ENCODE data around the gene DYNC1LI1. TPM values are rescaled to one million over a fixed set of nuclear protein-coding genes. Genes with fewer than 3 reads are reported as not detected.
"Not testable (repeated sequence)": the region's sequence is repeated elsewhere in the genome, so short reads cannot be mapped to it uniquely, and the experiment has no call there.

DYNC1LI1 gene
- total RNA-seq, 2 experiments from 2014 or later, result 29.5 to 30.6 TPM

DNA sequence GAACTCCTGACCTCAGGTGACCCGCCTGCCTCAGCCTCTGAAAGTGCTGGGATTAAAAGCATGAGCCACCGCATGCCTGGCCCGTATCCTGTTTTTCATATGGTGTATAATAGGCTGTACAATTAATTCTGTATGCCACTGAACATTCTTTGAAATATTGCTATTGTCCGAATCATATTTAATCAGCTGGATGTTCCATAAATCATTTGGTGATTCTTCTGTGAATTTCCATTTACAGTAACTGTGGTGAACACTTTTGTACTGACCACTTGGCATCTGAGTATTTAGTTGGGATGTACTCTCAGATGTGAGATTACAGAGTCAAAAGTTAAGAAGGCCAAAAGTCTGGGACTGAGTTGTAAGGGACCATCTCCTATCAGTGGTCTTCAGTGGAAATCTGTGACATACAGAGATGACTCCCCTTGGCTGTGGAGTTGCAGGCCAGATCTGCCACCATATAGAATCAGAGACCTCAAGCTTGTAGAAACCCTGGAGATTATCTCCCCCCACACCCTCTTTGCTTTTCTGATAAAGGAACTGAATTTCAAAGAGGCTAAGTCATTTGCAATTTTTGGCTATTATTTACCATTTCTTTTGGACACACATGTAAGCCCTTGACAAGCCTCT lies 25.7 kb upstream of the DYNC1LI1 start:
- H3K27me3 Mint-ChIP-seq, result peaks cover 22% of the 10 kb centered on the region
- no peaks in the 10 kb centered on the region for H3K36me3 Mint-ChIP-seq
- no peaks in the 10 kb centered on the region for H3K9me3 Mint-ChIP-seq
- peaks cover 2% of the 10 kb centered on the region for H3K4me1 Mint-ChIP-seq
- POLR2A ChIA-PET, result no interaction called here
- no peak overlapping the region for H3K27ac Mint-ChIP-seq
- ATAC-seq (ENCODE audit: low read depth) (no peak), DNase-seq (no peak)
- no peak overlapping the region for H3K4me3 Mint-ChIP-seq

DNA sequence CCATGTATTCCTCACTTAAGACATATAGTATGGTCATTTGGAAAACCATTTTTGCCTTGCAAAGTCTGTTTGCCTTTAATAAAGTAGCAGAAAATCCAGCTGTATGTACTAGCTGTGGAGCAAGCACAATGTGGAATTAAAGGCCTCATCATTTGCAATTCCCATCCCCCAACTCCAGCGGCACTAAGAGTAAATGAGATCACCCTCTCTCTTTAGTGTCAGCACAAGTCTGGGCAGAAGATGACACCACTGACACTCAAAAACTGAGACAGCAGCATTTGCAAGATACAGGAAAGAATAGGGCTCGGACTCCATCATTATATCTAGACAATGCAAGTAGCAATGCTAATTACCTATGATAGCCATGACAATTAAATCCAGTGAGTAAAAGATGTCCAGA lies 24.7 kb upstream of the DYNC1LI1 start:
- no peak overlapping the region for H3K27ac Mint-ChIP-seq
- POLR2A ChIA-PET, result no interaction called here
- ATAC-seq (ENCODE audit: low read depth) (no peak), DNase-seq (no peak)
- peaks cover 2% of the 10 kb centered on the region for H3K4me1 Mint-ChIP-seq
- H3K36me3 Mint-ChIP-seq, result no peaks in the 10 kb centered on the region
- no peak overlapping the region for H3K4me3 Mint-ChIP-seq
- H3K27me3 Mint-ChIP-seq, result peaks cover 21% of the 10 kb centered on the region
- H3K9me3 Mint-ChIP-seq, result no peaks in the 10 kb centered on the region

DNA sequence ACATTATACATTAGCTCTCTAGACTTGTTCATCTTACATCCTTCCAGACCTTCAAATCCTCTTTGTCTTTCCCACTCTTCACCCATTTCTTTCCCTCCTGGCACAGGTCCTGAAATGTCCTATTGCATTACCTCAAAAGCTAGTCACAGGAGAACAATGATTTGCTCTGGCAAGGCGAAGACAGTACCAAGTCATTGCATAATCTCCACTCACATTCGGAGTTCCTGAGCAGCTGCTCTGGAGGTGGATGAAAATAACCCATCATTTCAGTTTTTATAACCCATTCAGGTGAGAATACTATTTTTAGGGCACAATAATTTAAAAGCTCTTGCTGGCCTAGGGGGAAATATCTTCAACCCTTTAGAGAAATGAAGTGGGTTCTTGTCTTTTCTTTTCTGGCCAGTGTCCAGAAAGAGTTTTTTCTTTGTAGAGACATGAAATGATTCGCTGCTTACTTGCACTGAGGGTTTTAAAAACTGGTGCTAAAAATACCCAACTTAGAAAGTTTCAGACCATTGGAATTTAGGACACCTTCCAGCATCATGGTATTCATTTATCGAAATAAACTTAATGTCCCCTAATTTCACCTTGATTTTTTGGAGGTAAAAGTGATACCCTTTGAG lies 23.4 kb upstream of the DYNC1LI1 start:
- Mint-ChIP-seq H3K4me1 (peaks cover 2% of the 10 kb centered on the region), H3K27me3 (peaks cover 23% of the 10 kb centered on the region), H3K36me3 (no peaks in the 10 kb centered on the region), H3K9me3 (no peaks in the 10 kb centered on the region), H3K27ac (no peak overlapping the region), H3K4me3 (no peak overlapping the region)
- POLR2A ChIA-PET, result no interaction called here
- ATAC-seq (ENCODE audit: low read depth) (no peak), DNase-seq (no peak)

DNA sequence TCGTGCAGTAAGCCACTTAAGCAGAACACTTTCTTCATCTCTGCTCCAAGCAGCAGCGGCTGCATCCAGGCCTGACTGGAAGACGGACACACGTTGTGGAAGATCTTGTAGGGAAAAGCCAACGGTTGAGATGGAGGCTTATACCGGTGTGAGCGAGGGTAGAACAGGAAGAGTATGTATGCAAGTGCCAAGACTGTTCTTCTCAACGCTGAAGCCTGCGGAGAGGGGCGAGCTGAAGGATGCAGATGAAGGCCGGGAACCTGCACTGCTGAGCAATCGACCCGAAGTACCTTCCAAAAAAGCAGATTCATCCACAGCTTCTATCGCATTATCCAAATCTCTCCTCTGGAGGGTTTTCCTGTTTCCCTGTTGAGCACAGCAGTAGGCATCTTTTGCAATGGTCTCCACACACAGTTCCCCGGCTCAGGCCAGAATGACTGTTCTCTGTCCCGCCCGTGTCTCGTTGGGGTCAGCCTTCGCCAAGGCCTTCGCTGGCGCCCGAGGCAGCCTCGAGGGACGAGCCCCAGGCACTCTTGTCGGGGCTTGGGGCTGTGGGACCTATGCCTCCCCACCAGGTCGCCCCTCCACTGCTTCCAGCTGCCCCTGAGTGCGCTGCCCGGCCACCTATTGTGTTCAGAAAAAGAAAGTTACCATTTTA lies 22.2 kb upstream of the DYNC1LI1 start:
- Mint-ChIP-seq H3K27ac (no peak overlapping the region), H3K9me3 (no peaks in the 10 kb centered on the region), H3K4me1 (peaks cover 2% of the 10 kb centered on the region), H3K36me3 (no peaks in the 10 kb centered on the region), H3K4me3 (no peak overlapping the region), H3K27me3 (peaks cover 26% of the 10 kb centered on the region)
- DNase-seq (no peak), ATAC-seq (ENCODE audit: low read depth) (no peak)
- POLR2A ChIA-PET, result no interaction called here

DNA sequence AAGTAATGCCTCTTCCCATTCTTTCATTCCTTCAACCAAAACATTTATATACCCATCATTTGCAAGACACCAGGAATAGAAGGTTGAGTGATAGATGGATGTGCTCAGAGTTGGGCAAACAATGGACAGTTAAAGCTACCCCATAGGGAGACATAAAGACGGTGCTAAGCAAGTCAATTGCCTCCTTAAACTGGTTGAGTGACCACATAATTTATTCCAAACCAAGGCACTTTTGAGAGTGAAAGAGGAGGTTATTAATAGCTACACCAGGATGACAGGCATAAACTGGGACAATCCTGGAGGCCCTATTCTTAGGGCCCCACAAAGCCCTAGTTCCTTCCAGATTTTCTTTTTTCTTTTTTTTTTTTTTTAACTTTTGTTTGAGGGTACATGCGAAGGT lies 21.4 kb upstream of the DYNC1LI1 start:
- Mint-ChIP-seq H3K4me1 (peaks cover 2% of the 10 kb centered on the region), H3K9me3 (no peaks in the 10 kb centered on the region), H3K27ac (no peak overlapping the region), H3K36me3 (no peaks in the 10 kb centered on the region), H3K27me3 (peaks cover 26% of the 10 kb centered on the region), H3K4me3 (no peak overlapping the region)
- DNase-seq, result no peak
- no peak for ATAC-seq (ENCODE audit: low read depth)
- POLR2A ChIA-PET, result no interaction called here

DNA sequence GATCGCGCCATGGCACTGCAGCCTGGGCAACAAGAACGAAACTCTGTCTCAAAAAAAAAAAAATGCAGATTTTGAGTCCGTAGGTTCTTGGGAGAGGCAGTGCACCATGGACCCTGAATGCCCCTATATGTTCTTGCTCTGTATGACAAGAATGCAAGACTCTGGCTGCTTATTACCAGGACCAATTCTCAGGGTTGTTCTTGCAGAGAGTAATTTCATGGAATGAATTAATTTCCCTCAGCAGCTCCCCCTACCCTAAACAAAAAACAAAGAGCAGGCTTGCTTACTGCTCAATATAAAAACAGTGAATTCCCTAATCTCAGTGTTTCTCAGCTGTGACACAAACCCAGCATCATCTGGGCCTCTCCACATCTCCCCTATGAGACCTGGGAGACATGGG lies 20.5 kb upstream of the DYNC1LI1 start:
- no peak overlapping the region for H3K4me3 Mint-ChIP-seq
- ATAC-seq (ENCODE audit: low read depth) (no peak), DNase-seq (no peak)
- H3K4me1 Mint-ChIP-seq, result peaks cover 2% of the 10 kb centered on the region
- no peaks in the 10 kb centered on the region for H3K36me3 Mint-ChIP-seq
- H3K9me3 Mint-ChIP-seq, result no peaks in the 10 kb centered on the region
- peaks cover 26% of the 10 kb centered on the region for H3K27me3 Mint-ChIP-seq
- POLR2A ChIA-PET, result no interaction called here
- H3K27ac Mint-ChIP-seq, result no peak overlapping the region

DNA sequence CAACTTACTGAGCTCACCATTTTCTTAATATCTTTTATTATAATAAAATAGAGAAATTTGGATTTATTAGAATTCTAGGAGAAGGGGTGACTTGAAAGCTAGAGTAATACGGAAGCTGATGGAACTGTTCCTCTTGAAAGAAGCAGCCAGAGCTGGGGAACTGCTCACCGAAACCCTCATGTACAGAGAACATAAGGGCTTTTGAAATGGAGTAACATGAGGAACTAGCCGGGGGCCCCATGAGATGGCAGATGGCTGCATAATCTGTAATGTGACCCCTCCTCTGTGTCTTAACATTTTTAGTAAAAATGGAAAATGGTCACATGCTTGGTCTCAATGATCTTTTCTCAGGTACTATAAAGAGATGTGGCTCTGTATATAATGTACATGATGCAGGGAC lies 15.7 kb upstream of the DYNC1LI1 start:
- DNase-seq, result no peak
- no peaks in the 10 kb centered on the region for H3K36me3 Mint-ChIP-seq
- H3K4me3 Mint-ChIP-seq, result no peak overlapping the region
- H3K4me1 Mint-ChIP-seq, result no peaks in the 10 kb centered on the region
- peaks cover 24% of the 10 kb centered on the region for H3K27me3 Mint-ChIP-seq
- no peaks in the 10 kb centered on the region for H3K9me3 Mint-ChIP-seq
- POLR2A ChIA-PET, result no interaction called here
- no peak for ATAC-seq (ENCODE audit: low read depth)
- no peak overlapping the region for H3K27ac Mint-ChIP-seq

DNA sequence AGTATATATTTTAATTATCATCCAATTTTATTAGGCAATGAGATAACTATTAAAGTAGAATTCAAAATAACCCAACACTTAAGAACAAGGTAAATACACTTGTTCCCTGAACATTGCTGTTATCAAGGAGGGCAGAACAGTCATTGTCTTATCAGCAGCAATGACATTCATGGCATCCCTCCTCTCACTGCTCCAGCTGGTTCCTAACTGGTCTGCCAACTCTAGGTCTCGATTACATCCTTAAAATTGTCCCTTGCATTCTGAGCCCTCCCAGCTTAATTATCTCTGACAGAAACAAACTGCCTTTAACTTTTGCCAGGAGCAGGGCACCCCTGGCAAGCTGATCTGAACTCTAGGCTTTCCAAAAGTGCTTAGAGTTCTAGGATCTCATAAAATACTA lies 14.0 kb upstream of the DYNC1LI1 start:
- ATAC-seq (ENCODE audit: low read depth), result no peak
- no peaks in the 10 kb centered on the region for H3K4me1 Mint-ChIP-seq
- H3K27me3 Mint-ChIP-seq, result peaks cover 17% of the 10 kb centered on the region
- no peaks in the 10 kb centered on the region for H3K9me3 Mint-ChIP-seq
- H3K36me3 Mint-ChIP-seq, result no peaks in the 10 kb centered on the region
- POLR2A ChIA-PET, result no interaction called here
- no peak overlapping the region for H3K4me3 Mint-ChIP-seq
- DNase-seq, result no peak
- H3K27ac Mint-ChIP-seq, result no peak overlapping the region

DNA sequence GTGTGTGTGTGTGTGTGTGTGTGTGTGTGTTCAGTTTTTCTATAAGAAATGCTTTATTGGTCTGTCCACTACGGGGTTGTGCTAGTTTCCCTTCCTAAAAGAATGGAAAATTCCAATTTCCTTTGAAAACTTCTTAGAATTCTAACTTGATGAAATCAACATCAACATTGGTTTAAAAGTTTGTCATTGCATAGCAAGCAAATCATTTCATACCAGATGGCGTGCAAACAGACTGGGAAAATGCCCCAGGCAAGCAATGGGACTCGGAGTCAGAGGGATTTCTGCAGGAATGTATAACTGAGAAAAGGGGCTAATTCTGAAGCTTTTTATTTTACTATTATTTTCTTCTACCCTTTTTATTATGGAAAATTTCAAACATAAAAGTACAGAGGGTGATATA lies 13.1 kb upstream of the DYNC1LI1 start:
- Mint-ChIP-seq H3K27me3 (peaks cover 10% of the 10 kb centered on the region), H3K36me3 (no peaks in the 10 kb centered on the region), H3K4me1 (no peaks in the 10 kb centered on the region), H3K27ac (no peak overlapping the region), H3K4me3 (no peak overlapping the region), H3K9me3 (no peaks in the 10 kb centered on the region)
- no peak for ATAC-seq (ENCODE audit: low read depth)
- DNase-seq, result no peak
- POLR2A ChIA-PET, result no interaction called here

DNA sequence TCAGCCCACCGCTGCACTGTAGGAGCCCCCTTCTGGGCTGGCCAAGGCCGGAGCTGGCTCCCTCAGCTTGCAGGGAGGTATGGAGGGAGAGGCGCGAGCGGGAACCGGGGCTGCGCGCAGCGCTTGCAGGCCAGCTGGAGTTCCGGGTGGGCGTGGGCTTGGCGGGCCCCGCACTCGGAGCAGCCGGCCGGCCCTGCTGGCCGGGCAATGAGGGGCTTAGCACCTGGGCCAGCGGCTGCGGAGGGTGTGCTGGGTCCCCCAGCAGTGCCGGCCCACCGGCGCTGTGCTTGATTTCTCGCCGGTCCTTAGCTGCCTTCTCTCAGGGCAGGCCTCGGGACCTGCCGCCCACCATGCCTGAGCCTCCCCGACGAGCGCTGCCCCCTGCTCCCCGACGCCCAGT lies 8.0 kb upstream of the DYNC1LI1 start:
- POLR2A ChIA-PET; H3K36me3 Mint-ChIP-seq; H3K4me1 Mint-ChIP-seq; H3K4me3 Mint-ChIP-seq; H3K27me3 Mint-ChIP-seq; H3K9me3 Mint-ChIP-seq; DNase-seq; ATAC-seq (ENCODE audit: low read depth); H3K27ac Mint-ChIP-seq: not testable (repeated sequence)

DNA sequence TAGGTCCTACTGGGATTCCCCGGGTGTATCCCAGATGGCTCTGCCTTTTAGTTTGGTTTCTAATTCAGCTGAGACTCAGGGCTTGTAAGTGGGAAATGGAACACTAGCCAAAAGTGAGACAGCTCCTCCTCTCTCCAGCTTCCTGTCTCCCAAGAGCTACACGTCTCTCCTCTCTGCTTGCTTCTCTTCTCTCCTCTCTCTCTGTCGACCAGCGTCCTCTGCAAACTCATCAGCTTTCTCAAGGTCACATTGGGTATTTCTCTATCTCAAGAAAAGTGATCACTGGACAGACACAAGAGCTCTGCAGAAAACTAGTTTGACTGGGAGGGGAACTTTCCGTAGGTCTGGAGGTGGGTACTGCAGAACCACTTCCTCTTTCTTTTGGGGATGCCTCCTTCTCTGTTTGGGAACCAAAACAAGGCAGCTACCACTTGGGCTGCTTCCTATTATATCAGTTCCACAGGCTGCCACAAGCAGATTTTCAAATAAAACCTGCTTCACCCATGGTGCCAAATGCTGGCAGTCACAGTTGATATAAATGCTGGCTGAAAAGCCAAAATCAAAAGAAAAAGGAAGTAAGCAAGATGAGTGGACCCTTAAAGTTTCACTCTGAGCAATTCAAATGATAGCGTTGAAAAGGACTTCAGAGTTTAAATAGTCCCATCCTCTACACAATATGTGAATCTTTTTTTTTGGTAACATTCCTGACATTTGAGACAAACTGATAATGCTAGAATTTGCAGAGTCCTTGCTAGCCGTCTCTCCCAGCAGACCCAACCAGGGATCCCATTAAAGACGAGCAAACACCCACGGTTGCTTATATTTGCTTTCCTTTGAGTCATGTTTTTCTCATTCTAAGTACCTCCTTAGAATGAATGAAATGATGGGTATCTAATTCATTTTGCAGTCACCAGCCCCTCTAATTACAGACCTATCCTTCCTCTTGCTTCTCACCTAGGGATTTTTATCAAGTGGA lies 7.2 kb upstream of the DYNC1LI1 start:
- no peaks in the 10 kb centered on the region for H3K9me3 Mint-ChIP-seq
- POLR2A ChIA-PET, result no interaction called here

DNA sequence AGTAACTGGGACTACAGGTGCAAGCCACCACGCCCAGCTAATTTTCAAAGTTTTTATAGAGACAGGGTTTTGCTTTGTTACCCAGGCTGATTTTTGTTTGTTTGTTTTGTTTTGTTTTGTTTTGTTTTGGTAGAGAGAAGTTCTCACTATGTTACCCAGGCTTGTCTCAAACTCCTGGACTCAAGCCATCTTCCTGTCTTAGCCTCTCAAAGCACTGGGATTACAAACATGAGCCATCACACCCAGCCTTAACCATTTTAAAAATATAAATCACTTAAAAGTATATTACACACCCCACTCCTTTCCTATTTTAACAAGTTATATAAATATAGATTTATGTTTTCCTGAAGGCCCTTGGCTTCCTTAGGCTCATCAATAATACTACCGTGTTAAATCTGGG lies 6.5 kb upstream of the DYNC1LI1 start:
- ATAC-seq (ENCODE audit: low read depth), result no peak
- peak overlapping the region; percentile 73 for H3K4me3 Mint-ChIP-seq
- H3K4me1 Mint-ChIP-seq, result peaks cover 9% of the 10 kb centered on the region
- H3K27ac Mint-ChIP-seq, result no peak overlapping the region
- H3K36me3 Mint-ChIP-seq, result no peaks in the 10 kb centered on the region
- peaks cover 2% of the 10 kb centered on the region for H3K27me3 Mint-ChIP-seq
- POLR2A ChIA-PET, result no interaction called here
- DNase-seq, result no peak
- H3K9me3 Mint-ChIP-seq, result no peaks in the 10 kb centered on the region

More for the DNA sequence above, 7.2 kb upstream of the DYNC1LI1 start:
- Mint-ChIP-seq H3K4me1 (peaks cover 9% of the 10 kb centered on the region), H3K4me3 (peak overlapping the region; percentile 73), H3K36me3 (no peaks in the 10 kb centered on the region), H3K27ac (peak overlapping the region; percentile 70), H3K27me3 (peaks cover 5% of the 10 kb centered on the region)
- DNase-seq (no peak), ATAC-seq (ENCODE audit: low read depth) (peak; percentile 73)

DNA sequence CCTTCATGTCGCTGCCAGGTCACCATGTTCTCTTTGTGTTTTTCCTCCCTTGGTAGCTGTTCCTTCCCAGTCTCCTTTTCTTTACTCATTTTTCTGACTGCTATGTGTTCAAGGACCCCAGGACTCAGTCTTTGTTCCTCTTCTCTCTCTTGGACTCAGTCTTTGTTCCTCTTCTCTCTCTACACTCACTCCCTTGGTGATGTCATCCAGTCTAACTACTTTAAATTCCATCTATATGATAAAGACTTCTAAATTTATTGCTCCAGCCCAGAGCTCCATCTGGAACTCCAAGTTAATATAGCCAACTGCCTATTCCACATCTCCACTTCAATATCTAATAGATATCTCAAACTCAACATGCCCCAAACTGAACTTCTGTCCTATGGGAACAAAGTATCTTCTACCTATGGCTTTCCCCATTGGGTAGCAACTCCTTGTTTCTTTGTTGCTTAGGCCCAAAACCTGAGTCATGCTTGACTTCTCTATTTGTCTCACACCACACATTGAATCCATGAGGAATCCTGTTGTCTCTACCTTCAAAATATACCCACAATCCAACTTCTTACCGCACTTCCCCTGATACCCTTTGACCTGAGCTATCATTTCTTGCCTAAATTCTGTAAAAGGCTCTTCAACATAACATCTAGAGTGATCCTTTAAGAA lies 4.9 kb upstream of the DYNC1LI1 start:
- POLR2A ChIA-PET, result no interaction called here
- no peaks in the 10 kb centered on the region for H3K36me3 Mint-ChIP-seq
- no peak overlapping the region for H3K4me3 Mint-ChIP-seq
- no peak for ATAC-seq (ENCODE audit: low read depth)
- no peak for DNase-seq
- no peaks in the 10 kb centered on the region for H3K27me3 Mint-ChIP-seq
- peaks cover 13% of the 10 kb centered on the region for H3K4me1 Mint-ChIP-seq
- no peaks in the 10 kb centered on the region for H3K9me3 Mint-ChIP-seq
- no peak overlapping the region for H3K27ac Mint-ChIP-seq
